AG04449 (cell line): ENCODE data around the gene MORC1.
A peak's percentile ranks its signal among the peaks of the same experiment; 100 is the strongest.

Experiments used
- CTCF ChIA-PET: fragments of 350-600 bp; formaldehyde crosslinking; extraction: SDS; loops from one replicate; lab custom pipeline; 2021; ENCODE audit warnings: antibody characterized with exemption; lab: Yijun Ruan, JAX
- POLR2A ChIA-PET: fragments of 400-600, 350-600 bp; formaldehyde crosslinking; extraction: SDS; loops from one replicate; lab custom pipeline; 2020; ENCODE audit warnings: antibody characterized with exemption, inconsistent platforms; lab: Yijun Ruan, JAX
- DNase-seq: peaks from one replicate; pipeline ENCODE4 v3.0.0-alpha.2; 2010; ENCODE audit warnings: low read depth, low spot score
- H3K4me3 ChIP-seq: 2 replicates; pipeline ENCODE4 v1.5.1; 2011; ENCODE audit warnings: low read depth, mild to moderate bottlenecking, control low read depth, low read length
- CTCF ChIP-seq: IDR thresholded peaks from one replicate; pipeline ENCODE4 v1.5.1; 2011; ENCODE audit warnings: mild to moderate bottlenecking, moderate library complexity, low read length, control low read depth, inconsistent platforms; ENCODE audit not compliant: insufficient read depth; ENCODE audit errors: missing control alignments

Gene MORC1

GRCh38 chr3:109026821-109027220, 91.1 kb downstream of the MORC1 start:
- ChIA-PET POLR2A (no interaction called here), CTCF (no interaction called here)
- TF ChIP-seq CTCF: no peak
- DNase-seq: no peak
- H3K4me3 ChIP-seq: no peak overlapping the region

GRCh38 chr3:109025896-109026295, 92.0 kb downstream of the MORC1 start:
- TF ChIP-seq CTCF: no peak
- ChIA-PET POLR2A (no interaction called here), CTCF (no interaction called here)
- H3K4me3 ChIP-seq: no peak overlapping the region
- no peak for DNase-seq

GRCh38 chr3:109023656-109024254, 94.2 kb downstream of the MORC1 start:
- no peak overlapping the region for H3K4me3 ChIP-seq
- TF ChIP-seq CTCF: peak; percentile 59
- ChIA-PET POLR2A (interaction anchor here (0.6 kb wide), 1 partner anchor 11 kb away, joined by 3 read pairs; no protein-coding TSS in a partner anchor), CTCF (interaction anchor here (0.8 to 2.3 kb wide), 11 partner anchors 9 to 358 kb away, joined by 3 to 13 read pairs (median 4); no protein-coding TSS in a partner anchor)
- peak; percentile 5 for DNase-seq

- no peak for DNase-seq
- POLR2A ChIA-PET: no interaction called here
- no peak for TF ChIP-seq CTCF
- CTCF ChIA-PET: interaction anchor here (1.1 to 2.3 kb wide), 9 partner anchors 10 to 357 kb away, joined by 3 to 13 read pairs (median 4); no protein-coding TSS in a partner anchor
- H3K4me3 ChIP-seq: no peak overlapping the region
Measured at GRCh38 chr3:109023167-109023566, 94.8 kb downstream of the MORC1 start.

GRCh38 chr3:109021556-109021955, 96.4 kb downstream of the MORC1 start:
- no peak for TF ChIP-seq CTCF
- POLR2A ChIA-PET: no interaction called here
- CTCF ChIA-PET: no interaction called here
- no peak overlapping the region for H3K4me3 ChIP-seq
- no peak for DNase-seq

GRCh38 chr3:109018828-109019227, 99.1 kb downstream of the MORC1 start:
- no peak for TF ChIP-seq CTCF
- no peak for DNase-seq
- ChIA-PET POLR2A (no interaction called here), CTCF (interaction anchor here (1.1 kb wide), 1 partner anchor 9 kb away, joined by 3 read pairs; no protein-coding TSS in a partner anchor)
- H3K4me3 ChIP-seq: no peak overlapping the region
